Measurements from ENCODE around the gene ELMO1.

The ELMO1 gene

GRCh38 chr7:37341033-37341630, 107.5 kb downstream of the ELMO1 start:
- Histone ChIP-seq H3K4me2 (ENCODE audit: insufficient read depth, low read length) (peak overlapping the region; percentile 93), H3K9ac (ENCODE audit: low read depth, low read length) (peak overlapping the region; percentile 66)
- ATAC-seq (ENCODE audit: insufficient read depth, low read depth) = peak; percentile 15; the same call in 2 of the 3 replicates

GRCh38 chr7:37338966-37339365, 109.7 kb downstream of the ELMO1 start:
- Histone ChIP-seq H3K9me3 (ENCODE audit: insufficient read depth, low read length, severe bottlenecking) (no peaks in the 10 kb centered on the region), H4K20me1 (ENCODE audit: insufficient read depth, low read length) (peaks cover 27% of the 10 kb centered on the region; the same call in 1 of the 2 replicates), H3K9ac (ENCODE audit: low read depth, low read length) (no peak overlapping the region), H3K79me2 (ENCODE audit: insufficient read depth, low read length) (peaks cover 90% of the 10 kb centered on the region), H2AFZ (ENCODE audit: low read depth, low read length) (no peak overlapping the region), H3K4me2 (ENCODE audit: insufficient read depth, low read length) (peak overlapping the region; percentile 93), H3K27ac (ENCODE audit: low read length) (no peak overlapping the region), H3K4me3 (ENCODE audit: low read depth in 1 of 2, low read length in 2 of 2) (no peak overlapping the region), H3K27me3 (ENCODE audit: insufficient read depth, low read length, poor library complexity) (no peaks in the 10 kb centered on the region), H3K36me3 (ENCODE audit: insufficient read depth, low read length) (peaks cover 41% of the 10 kb centered on the region), H3K4me1 (ENCODE audit: insufficient read depth, low read length) (peaks cover 47% of the 10 kb centered on the region)
- TF ChIP-seq CTCF (IDR thresholded peaks at IDR 0.05; ENCODE audit: borderline replicate concordance, extremely low read depth, low read length, poor library complexity, severe bottlenecking) (no peak), EZH2 (IDR thresholded peaks at IDR 0.05; ENCODE audit: borderline replicate concordance, low read depth, low read length, severe bottlenecking) (no peak)
- ATAC-seq (ENCODE audit: insufficient read depth, low read depth) = no peak
- DNase-seq = no peak

More at GRCh38 chr7:37341033-37341630, 107.5 kb downstream of the ELMO1 start:
- TF ChIP-seq EZH2 (IDR thresholded peaks at IDR 0.05; ENCODE audit: borderline replicate concordance, low read depth, low read length, severe bottlenecking) (no peak), CTCF (IDR thresholded peaks at IDR 0.05; ENCODE audit: borderline replicate concordance, extremely low read depth, low read length, poor library complexity, severe bottlenecking) (no peak)
- H3K4me3 ChIP-seq (ENCODE audit: low read depth in 1 of 2, low read length in 2 of 2) = peak overlapping the region; percentile 70 to 80; a peak in 3 of 4 replicates
- peaks cover 21% of the 10 kb centered on the region; the same call in 1 of the 2 replicates for H4K20me1 ChIP-seq (ENCODE audit: insufficient read depth, low read length)
- peaks cover 25% of the 10 kb centered on the region for H3K36me3 ChIP-seq (ENCODE audit: insufficient read depth, low read length)
- H3K79me2 ChIP-seq (ENCODE audit: insufficient read depth, low read length) = peaks cover 70% of the 10 kb centered on the region
- peaks cover 47% of the 10 kb centered on the region for H3K4me1 ChIP-seq (ENCODE audit: insufficient read depth, low read length)
- H2AFZ ChIP-seq (ENCODE audit: low read depth, low read length) = peak overlapping the region; percentile 7; the same call in 1 of the 2 replicates
- DNase-seq = no peak
- H3K27me3 ChIP-seq (ENCODE audit: insufficient read depth, low read length, poor library complexity) = no peaks in the 10 kb centered on the region
- peak overlapping the region; percentile 96 for H3K27ac ChIP-seq (ENCODE audit: low read length)
- H3K9me3 ChIP-seq (ENCODE audit: insufficient read depth, low read length, severe bottlenecking) = no peaks in the 10 kb centered on the region

GRCh38 chr7:37337522-37337921, 111.1 kb downstream of the ELMO1 start:
- H3K27ac ChIP-seq (ENCODE audit: low read length) = no peak overlapping the region
- H2AFZ ChIP-seq (ENCODE audit: low read depth, low read length) = no peak overlapping the region
- H3K36me3 ChIP-seq (ENCODE audit: insufficient read depth, low read length) = peaks cover 47% of the 10 kb centered on the region
- no peak for TF ChIP-seq EZH2 (IDR thresholded peaks at IDR 0.05; ENCODE audit: borderline replicate concordance, low read depth, low read length, severe bottlenecking)
- no peak for TF ChIP-seq CTCF (IDR thresholded peaks at IDR 0.05; ENCODE audit: borderline replicate concordance, extremely low read depth, low read length, poor library complexity, severe bottlenecking)
- H4K20me1 ChIP-seq (ENCODE audit: insufficient read depth, low read length) = peaks cover 34% of the 10 kb centered on the region; the same call in 1 of the 2 replicates
- DNase-seq (no peak), ATAC-seq (ENCODE audit: insufficient read depth, low read depth) (no peak)
- H3K9ac ChIP-seq (ENCODE audit: low read depth, low read length) = no peak overlapping the region
- H3K4me3 ChIP-seq (ENCODE audit: low read depth in 1 of 2, low read length in 2 of 2) = no peak overlapping the region
- no peaks in the 10 kb centered on the region for H3K9me3 ChIP-seq (ENCODE audit: insufficient read depth, low read length, severe bottlenecking)
- H3K4me1 ChIP-seq (ENCODE audit: insufficient read depth, low read length) = peaks cover 36% of the 10 kb centered on the region
- no peak overlapping the region for H3K4me2 ChIP-seq (ENCODE audit: insufficient read depth, low read length)
- no peaks in the 10 kb centered on the region for H3K27me3 ChIP-seq (ENCODE audit: insufficient read depth, low read length, poor library complexity)
- peaks cover 94% of the 10 kb centered on the region for H3K79me2 ChIP-seq (ENCODE audit: insufficient read depth, low read length)

Measured in DND-41 (cell line).